H9 (cell line): Measurements from ENCODE around the gene SNAI3. TPM values are rescaled to one million over a fixed set of nuclear protein-coding genes. Genes with fewer than 3 reads are reported as not detected.

Experiments used
- DNase-seq: peaks from one replicate; pipeline ENCODE4 v3.0.0-alpha.2; 2017
- H2AFZ ChIP-seq: one replicate; pipeline ENCODE4 v1.6.1; 2013; ENCODE audit warnings: mild to moderate bottlenecking, low read length, control low read depth, moderate library complexity
- H2AK5ac ChIP-seq: 2 replicates; pipeline ENCODE4 v1.6.1; 2013; ENCODE audit warnings: low read length, control low read depth, mixed read lengths; ENCODE audit not compliant: insufficient read length
- H2BK120ac ChIP-seq: one replicate; pipeline ENCODE4 v1.6.1; 2013; ENCODE audit warnings: low read depth, mild to moderate bottlenecking, low read length, control low read depth, inconsistent platforms; ENCODE audit not compliant: poor library complexity, severe bottlenecking
- H2BK12ac ChIP-seq: 2 replicates; pipeline ENCODE4 v1.6.1; 2013; ENCODE audit warnings: low read length, control low read depth, mixed read lengths, low read depth; ENCODE audit not compliant: insufficient read length
- H2BK15ac ChIP-seq: 2 replicates; pipeline ENCODE4 v1.6.1; 2013; ENCODE audit warnings: low read depth, low read length, control low read depth
- H2BK20ac ChIP-seq: one replicate; pipeline ENCODE4 v1.6.1; 2013; ENCODE audit warnings: low read depth, mild to moderate bottlenecking, low read length, control low read depth, inconsistent platforms; ENCODE audit not compliant: poor library complexity, severe bottlenecking
- H2BK5ac ChIP-seq: 2 replicates; pipeline ENCODE4 v1.6.1; 2013; ENCODE audit warnings: low read length, control low read depth, mixed read lengths; ENCODE audit not compliant: insufficient read length
- H3K14ac ChIP-seq: 2 replicates; pipeline ENCODE4 v1.6.1; 2013; ENCODE audit warnings: low read length, control low read depth; ENCODE audit not compliant: insufficient read depth
- H3K18ac ChIP-seq: 2 replicates; pipeline ENCODE4 v1.6.1; 2013; ENCODE audit warnings: low read depth, mild to moderate bottlenecking, mixed read lengths, low read length, control low read depth; ENCODE audit not compliant: insufficient read length
- H3K23ac ChIP-seq: 2 replicates; pipeline ENCODE4 v1.6.1; 2013; ENCODE audit warnings: low read length, control low read depth, mixed read lengths, low read depth; ENCODE audit not compliant: insufficient read length
- H3K23me2 ChIP-seq: 2 replicates; pipeline ENCODE4 v1.6.1; 2013; ENCODE audit warnings: low read depth, mild to moderate bottlenecking, mixed read lengths, low read length, control low read depth; ENCODE audit not compliant: insufficient read length, poor library complexity, severe bottlenecking
- H3K27ac ChIP-seq: 2 replicates; pipeline ENCODE4 v1.5.1; 2013; ENCODE audit warnings: low read length, control low read depth, mixed read lengths, low read depth; ENCODE audit not compliant: insufficient read length
- H3K27me3 ChIP-seq: 2 replicates; pipeline ENCODE4 v1.6.1; 2013; ENCODE audit warnings: low read length, control low read depth, inconsistent platforms; ENCODE audit not compliant: insufficient read depth
- H3K4ac ChIP-seq: 2 replicates; pipeline ENCODE4 v1.6.1; 2013; ENCODE audit warnings: low read depth, mild to moderate bottlenecking, control low read depth, inconsistent platforms, low read length, moderate library complexity
- H3K4me1 ChIP-seq: 2 replicates; pipeline ENCODE4 v1.6.1; 2013; ENCODE audit warnings: low read length, control low read depth, inconsistent platforms; ENCODE audit not compliant: insufficient read depth
- H3K4me2 ChIP-seq: 2 replicates; pipeline ENCODE4 v1.6.1; 2013; ENCODE audit warnings: low read length, control low read depth, mixed read lengths; ENCODE audit not compliant: insufficient read length, insufficient read depth
- H3K56ac ChIP-seq: 2 replicates; pipeline ENCODE4 v1.6.1; 2013; ENCODE audit warnings: low read depth, mild to moderate bottlenecking, mixed read lengths, low read length, control low read depth; ENCODE audit not compliant: insufficient read length
- H3K79me1 ChIP-seq: 2 replicates; pipeline ENCODE4 v1.6.1; 2013; ENCODE audit warnings: low read depth, mild to moderate bottlenecking, moderate library complexity, low read length, control low read depth, inconsistent platforms; ENCODE audit not compliant: insufficient read depth, poor library complexity, severe bottlenecking
- H3K79me2 ChIP-seq: 2 replicates; pipeline ENCODE4 v1.6.1; 2013; ENCODE audit warnings: low read length, control low read depth, inconsistent platforms; ENCODE audit not compliant: insufficient read depth
- H3K9ac ChIP-seq: 2 replicates; pipeline ENCODE4 v1.6.1; 2013; ENCODE audit warnings: low read length, control low read depth, mixed read lengths; ENCODE audit not compliant: insufficient read length; ENCODE audit errors: extremely low read depth
- H3K9me3 ChIP-seq: one replicate; pipeline ENCODE4 v1.6.1; 2013; ENCODE audit warnings: low read depth, low read length, inconsistent platforms; ENCODE audit not compliant: control insufficient read depth
- H3T11ph ChIP-seq: one replicate; pipeline ENCODE4 v1.6.1; 2013; ENCODE audit warnings: mild to moderate bottlenecking, low read length, control low read depth, inconsistent platforms
- H4K20me1 ChIP-seq: one replicate; pipeline ENCODE4 v1.6.1; 2013; ENCODE audit not compliant: control insufficient read depth, insufficient read length, insufficient read depth
- H4K5ac ChIP-seq: 2 replicates; pipeline ENCODE4 v1.6.1; 2013; ENCODE audit warnings: low read depth, mild to moderate bottlenecking, mixed read lengths, low read length, control low read depth; ENCODE audit not compliant: insufficient read length
- H4K8ac ChIP-seq: replicated peaks from 2 replicates; pipeline ENCODE4 v1.6.1; 2013; ENCODE audit warnings: low read length, control low read depth, mixed read lengths, low read depth; ENCODE audit not compliant: insufficient read length
- H4K91ac ChIP-seq: 2 replicates; pipeline ENCODE4 v1.6.1; 2013; ENCODE audit warnings: low read depth, mild to moderate bottlenecking, moderate library complexity, mixed read lengths, low read length, control low read depth; ENCODE audit not compliant: insufficient read length
- H3K27ac Mint-ChIP-seq, 3 experiments: 2 replicates in 2 of 3; 3 replicates in 1 of 3; pipeline ENCODE4 v1.8.0; 2020 to 2021; ENCODE audit warnings: mixed read lengths in 3 of 3, mild to moderate bottlenecking in 1 of 3, moderate library complexity in 1 of 3
- H3K27me3 Mint-ChIP-seq: 2 replicates; pipeline ENCODE4 v1.8.0; 2021; ENCODE audit warnings: low read depth, mild to moderate bottlenecking, moderate library complexity, mixed read lengths
- H3K36me3 Mint-ChIP-seq, 3 experiments: 2 replicates in 2 of 3; 3 replicates in 1 of 3; pipeline ENCODE4 v1.8.0; 2020 to 2021; ENCODE audit warnings: low read depth in 3 of 3, mixed read lengths in 3 of 3; ENCODE audit not compliant: insufficient read depth in 1 of 3
- H3K4me1 Mint-ChIP-seq, 2 experiments: 2 replicates each; pipeline ENCODE4 v1.8.0; 2020; ENCODE audit warnings: mixed read lengths in 2 of 2
- H3K4me3 Mint-ChIP-seq, 2 experiments: 2 replicates in 1 of 2; 3 replicates in 1 of 2; pipeline ENCODE4 v1.8.0; 2020 to 2021; ENCODE audit warnings: mild to moderate bottlenecking in 2 of 2, mixed read lengths in 2 of 2, moderate library complexity in 1 of 2
- H3K9me3 Mint-ChIP-seq, 2 experiments: 2 replicates in 1 of 2; 3 replicates in 1 of 2; pipeline ENCODE4 v1.8.0; 2020; ENCODE audit warnings: mild to moderate bottlenecking in 2 of 2, mixed read lengths in 2 of 2, moderate library complexity in 1 of 2
- CTCF ChIP-seq: fragments of 200-600 bp; sonication (generic); conservative IDR thresholded peaks from 3 replicates; pipeline ENCODE4 v1.8.0; 2021; ENCODE audit warnings: antibody characterized with exemption, mild to moderate bottlenecking
- WGBS: extraction: QIAGEN DNeasy Blood & Tissue Kit; methylation state at CpG from one replicate; pipeline ENCODE4 v1.1.7; 2013; ENCODE audit warnings: missing lambda C conversion rate, low lambda C conversion rate, mixed read lengths; ENCODE audit not compliant: insufficient read length; ENCODE audit errors: extremely low coverage; 5-methylcytosine and 5-hydroxymethylcytosine counted together
- total RNA-seq: library from RNA; stranded (reverse); gene quantifications from 2 replicates; pipeline ENCODE4 v1.2.1, GENCODE V29; 2021

The SNAI3 gene
- total RNA-seq, 1 experiment from 2014 or later = 3.2 TPM

DNA sequence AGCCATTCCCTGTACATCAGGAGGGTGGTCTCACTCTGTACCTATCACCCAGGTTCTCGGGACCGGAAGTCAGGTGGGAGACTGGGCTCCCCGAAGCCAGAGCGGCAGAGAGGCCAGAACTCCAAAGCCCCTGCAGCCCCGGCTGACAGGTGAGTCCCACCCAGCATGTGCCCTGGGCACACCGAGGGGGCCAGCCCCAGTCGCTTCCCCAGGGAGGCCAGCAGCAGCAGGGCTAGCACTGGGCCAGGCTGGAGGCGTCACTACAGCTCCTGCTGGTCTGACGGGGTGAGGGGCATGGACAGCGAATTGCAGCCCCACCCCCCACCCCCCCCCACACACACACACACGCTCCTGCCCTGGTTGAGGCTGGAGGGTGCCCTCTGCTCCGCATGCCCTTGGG, 55.9 kb downstream of the SNAI3 start:
- H3K9me3 ChIP-seq = no peaks in the 10 kb centered on the region
- TF ChIP-seq CTCF = no peak
- no peak overlapping the region for H2AFZ ChIP-seq
- no peak overlapping the region for H4K5ac ChIP-seq
- no peak for DNase-seq
- H2BK20ac ChIP-seq = no peak overlapping the region
- no peaks in the 10 kb centered on the region for H3K79me1 ChIP-seq
- no peak overlapping the region for H3K4me2 ChIP-seq
- H3K14ac ChIP-seq = no peak overlapping the region
- no peak overlapping the region for H4K8ac ChIP-seq
- H3K56ac ChIP-seq = no peak overlapping the region
- no peak overlapping the region for H2AK5ac ChIP-seq
- H2BK120ac ChIP-seq = no peak overlapping the region
- H3K27ac ChIP-seq = no peak overlapping the region
- no peaks in the 10 kb centered on the region for H4K20me1 ChIP-seq
- H3K9ac ChIP-seq = no peak overlapping the region
- no peak overlapping the region for H2BK5ac ChIP-seq
- no peak overlapping the region for H2BK12ac ChIP-seq
- H3K23me2 ChIP-seq = peaks cover 15% of the 10 kb centered on the region
- no peaks in the 10 kb centered on the region for H3K79me2 ChIP-seq
- no CpG with 5 or more reads among the region's 12 CpGs for WGBS
- H4K91ac ChIP-seq = no peak overlapping the region
- Mint-ChIP-seq H3K27me3 (peaks cover 2% of the 10 kb centered on the region; the same call in 1 of the 2 replicates), H3K4me3 (no peak overlapping the region), H3K27ac (no peak overlapping the region), H3K36me3 (peaks cover 13 to 54% (median 48%) of the 10 kb centered on the region in 3 experiments; a peak in 6 of 7 replicates), H3K9me3 (no peaks in the 10 kb centered on the region; a peak in 1 of 5 replicates), H3K4me1 (peaks cover 0 to 20% of the 10 kb centered on the region in 2 experiments; a peak in 3 of 4 replicates)
- H3K23ac ChIP-seq = no peak overlapping the region
- H3K18ac ChIP-seq = no peak overlapping the region
- H3T11ph ChIP-seq = no peak overlapping the region
- no peak overlapping the region for H2BK15ac ChIP-seq
- H3K27me3 ChIP-seq = no peaks in the 10 kb centered on the region
- H3K4me1 ChIP-seq = no peaks in the 10 kb centered on the region
- no peak overlapping the region for H3K4ac ChIP-seq
